Nephron progenitor cell (in vitro differentiated cells): Measurements from ENCODE around the gene PARN.

ENCODE experiments used
- DNase-seq: peaks from one replicate; pipeline ENCODE4 v3.0.0; 2021
- H3K27ac Mint-ChIP-seq: 2 replicates; pipeline ENCODE4 v1.8.0; 2021; ENCODE audit warnings: mild to moderate bottlenecking, moderate library complexity, mixed read lengths
- H3K27me3 Mint-ChIP-seq: 2 replicates; pipeline ENCODE4 v1.8.0; 2021; ENCODE audit warnings: mild to moderate bottlenecking, low read depth, mixed read lengths; ENCODE audit not compliant: poor library complexity
- H3K36me3 Mint-ChIP-seq: 2 replicates; pipeline ENCODE4 v1.8.0; 2021; ENCODE audit warnings: low read depth, mixed read lengths
- H3K4me1 Mint-ChIP-seq: 2 replicates; pipeline ENCODE4 v1.8.0; 2021; ENCODE audit warnings: mixed read lengths
- H3K4me3 Mint-ChIP-seq: 2 replicates; pipeline ENCODE4 v1.8.0; 2021; ENCODE audit warnings: mild to moderate bottlenecking, moderate library complexity, mixed read lengths
- H3K9me3 Mint-ChIP-seq: 2 replicates; pipeline ENCODE4 v1.8.0; 2021; ENCODE audit warnings: mild to moderate bottlenecking, moderate library complexity, mixed read lengths
- CTCF ChIP-seq: fragments of 200-600 bp; sonication (generic); IDR thresholded peaks from 2 replicates; pipeline ENCODE4 v1.5.0; 2021; ENCODE audit warnings: antibody characterized with exemption

Gene PARN

GRCh38 chr16:14527411-14528044 lies 102.5 kb downstream of the PARN start:
- no peak for DNase-seq
- no peak for TF ChIP-seq CTCF
- Mint-ChIP-seq H3K4me3 (no peak overlapping the region), H3K4me1 (peaks cover 31% of the 10 kb centered on the region), H3K36me3 (peaks cover 21% of the 10 kb centered on the region), H3K27me3 (no peaks in the 10 kb centered on the region), H3K9me3 (no peaks in the 10 kb centered on the region), H3K27ac (no peak overlapping the region)

GRCh38 chr16:14525596-14525995 lies 104.5 kb downstream of the PARN start:
- H3K27me3 Mint-ChIP-seq, result no peaks in the 10 kb centered on the region
- H3K9me3 Mint-ChIP-seq, result no peaks in the 10 kb centered on the region
- peaks cover 31% of the 10 kb centered on the region for H3K4me1 Mint-ChIP-seq
- no peak overlapping the region for H3K27ac Mint-ChIP-seq
- DNase-seq, result no peak
- no peak overlapping the region for H3K4me3 Mint-ChIP-seq
- no peak for TF ChIP-seq CTCF
- peaks cover 8% of the 10 kb centered on the region for H3K36me3 Mint-ChIP-seq

- Mint-ChIP-seq H3K4me1 (peaks cover 31% of the 10 kb centered on the region), H3K4me3 (no peak overlapping the region)
- no peak for DNase-seq
Observed at GRCh38 chr16:14524979-14525378, 105.1 kb downstream of the PARN start.

GRCh38 chr16:14523632-14524031 lies 106.4 kb downstream of the PARN start:
- peaks cover 21% of the 10 kb centered on the region for H3K4me1 Mint-ChIP-seq
- no peak for DNase-seq
- no peaks in the 10 kb centered on the region for H3K27me3 Mint-ChIP-seq
- H3K9me3 Mint-ChIP-seq, result no peaks in the 10 kb centered on the region
- peaks cover 8% of the 10 kb centered on the region for H3K36me3 Mint-ChIP-seq
- peak overlapping the region; percentile 8 for H3K27ac Mint-ChIP-seq
- no peak overlapping the region for H3K4me3 Mint-ChIP-seq
- no peak for TF ChIP-seq CTCF

More at GRCh38 chr16:14524979-14525378, 105.1 kb downstream of the PARN start:
- TF ChIP-seq CTCF, result no peak
- H3K27me3 Mint-ChIP-seq, result no peaks in the 10 kb centered on the region
- H3K36me3 Mint-ChIP-seq, result peaks cover 8% of the 10 kb centered on the region
- no peak overlapping the region for H3K27ac Mint-ChIP-seq
- H3K9me3 Mint-ChIP-seq, result no peaks in the 10 kb centered on the region

- Mint-ChIP-seq H3K36me3 (peaks cover 8% of the 10 kb centered on the region), H3K27me3 (no peaks in the 10 kb centered on the region), H3K4me1 (peaks cover 11% of the 10 kb centered on the region), H3K27ac (no peak overlapping the region), H3K4me3 (no peak overlapping the region), H3K9me3 (no peaks in the 10 kb centered on the region)
- no peak for DNase-seq
- TF ChIP-seq CTCF, result no peak
Observed at GRCh38 chr16:14522671-14523070, 107.4 kb downstream of the PARN start.

- Mint-ChIP-seq H3K4me1 (no peaks in the 10 kb centered on the region), H3K27ac (no peak overlapping the region), H3K4me3 (no peak overlapping the region), H3K36me3 (peaks cover 5% of the 10 kb centered on the region), H3K27me3 (peaks cover 1% of the 10 kb centered on the region), H3K9me3 (no peaks in the 10 kb centered on the region)
- DNase-seq, result no peak
- TF ChIP-seq CTCF, result no peak
Observed at GRCh38 chr16:14520753-14521152, 109.3 kb downstream of the PARN start.
